ENCODE measurements around the gene PIEZO1.

GRCh38 chr16:88713054-88713453, 72.0 kb downstream of the PIEZO1 start:
- TF ChIP-seq CTCF (IDR thresholded peaks at IDR 0.05 in 8 of 11, conservative IDR thresholded peaks at IDR 0.05 in 3 of 11) (no peak), POLR2AphosphoS5 (IDR thresholded peaks at IDR 0.05) (no peak), POLR2A (IDR thresholded peaks at IDR 0.05) (no peak)
